HEK293 (cell line): ENCODE measurements around the gene CSRP1.

Source experiments
- CTCF ChIA-PET: fragments of 350-600 bp; formaldehyde crosslinking; extraction: SDS; loops from one replicate; lab custom pipeline; 2021; ENCODE audit warnings: antibody characterized with exemption; lab: Yijun Ruan, JAX
- POLR2A ChIA-PET: fragments of 300-600 bp; formaldehyde crosslinking; extraction: SDS; loops from one replicate; lab custom pipeline; 2020; ENCODE audit warnings: antibody characterized with exemption, inconsistent platforms; lab: Yijun Ruan, JAX
- H3K27ac ChIP-seq: fragments of 200-500 bp; sonication (Bioruptor generic); 2 replicates; pipeline ENCODE4 v1.5.1; 2014; ENCODE audit warnings: low read depth, low read length, control low read depth, inconsistent platforms; ENCODE audit errors: extremely low read depth
- H3K36me3 ChIP-seq, 2 experiments: fragments of 200-500 bp in 1 of 2; sonication (Bioruptor generic) in 1 of 2; 1 replicate in 1 of 2; 2 replicates in 1 of 2; pipeline ENCODE4 v1.5.1; 2014 to 2017; ENCODE audit warnings: inconsistent platforms in 2 of 2, low read length in 2 of 2; ENCODE audit not compliant: control insufficient read depth in 2 of 2, insufficient read depth in 1 of 2
- H3K4me1 ChIP-seq: fragments of 200-500 bp; sonication (Bioruptor generic); 2 replicates; pipeline ENCODE4 v1.5.1; 2014; ENCODE audit warnings: mild to moderate bottlenecking, low read length, inconsistent platforms; ENCODE audit not compliant: control insufficient read depth, insufficient read depth
- H3K4me3 ChIP-seq: 2 replicates; pipeline ENCODE4 v1.5.1; 2011; ENCODE audit warnings: low read depth, mild to moderate bottlenecking, control low read depth, low read length, moderate library complexity
- H3K9me3 ChIP-seq: fragments of 200-500 bp; sonication (Bioruptor generic); 2 replicates; pipeline ENCODE4 v1.5.1; 2014; ENCODE audit warnings: low read depth, low read length, inconsistent platforms; ENCODE audit not compliant: control insufficient read depth, insufficient read depth
- BCL11A ChIP-seq: fragments of 450-650 bp; formaldehyde crosslinking; IDR thresholded peaks from 2 replicates; pipeline ENCODE4 v1.5.1; 2016; ENCODE audit warnings: low read depth, missing biosample characterization, missing genetic modification characterization
- KLF10 ChIP-seq: fragments of 450-650 bp; IDR thresholded peaks from 2 replicates; pipeline ENCODE4 v1.5.1; 2018; ENCODE audit warnings: missing biosample characterization, mild to moderate bottlenecking, missing genetic modification characterization
- KLF16 ChIP-seq: fragments of 450-650 bp; formaldehyde crosslinking; IDR thresholded peaks from 2 replicates; pipeline ENCODE4 v1.5.1; 2017; ENCODE audit warnings: missing biosample characterization, missing genetic modification characterization
- PBX3 ChIP-seq: sonication (generic); formaldehyde crosslinking; IDR thresholded peaks from 2 replicates; pipeline ENCODE4 v1.8.1; 2022; ENCODE audit warnings: mild to moderate bottlenecking, moderate library complexity, missing genetic modification reagents
- TRIM28 ChIP-seq: IDR thresholded peaks from 2 replicates; pipeline ENCODE4 v1.6.1; 2011; ENCODE audit warnings: low read length, control low read depth, borderline replicate concordance
- ZBTB44 ChIP-seq: fragments of 450-650 bp; IDR thresholded peaks from 2 replicates; pipeline ENCODE4 v1.5.1; 2018; ENCODE audit warnings: missing biosample characterization, mild to moderate bottlenecking, missing genetic modification characterization
- ZFP3 ChIP-seq: fragments of 450-650 bp; formaldehyde crosslinking; IDR thresholded peaks from 2 replicates; pipeline ENCODE4 v1.5.1; 2016; ENCODE audit warnings: low read depth, missing biosample characterization, missing genetic modification characterization
- ZNF157 ChIP-seq: fragments of 450-650 bp; formaldehyde crosslinking; IDR thresholded peaks from 2 replicates; pipeline ENCODE4 v1.5.1; 2016; ENCODE audit warnings: missing biosample characterization, missing genetic modification characterization
- ZNF175 ChIP-seq: fragments of 450-650 bp; formaldehyde crosslinking; IDR thresholded peaks from 2 replicates; pipeline ENCODE4 v1.5.1; 2016; ENCODE audit warnings: missing biosample characterization, missing genetic modification characterization
- ZNF18 ChIP-seq: fragments of 450-650 bp; formaldehyde crosslinking; IDR thresholded peaks from 2 replicates; pipeline ENCODE4 v1.5.1; 2016; ENCODE audit warnings: missing biosample characterization, missing genetic modification characterization
- ZNF274 ChIP-seq, 2 experiments: fragments of 200-500 bp in 1 of 2; fragments of 450-650 bp in 1 of 2; sonication (Bioruptor generic) in 1 of 2; formaldehyde crosslinking in 1 of 2; IDR thresholded peaks; 2 replicates each; pipeline versions ENCODE4 v1.5.1 to v1.6.1; 2014 to 2016; ENCODE audit warnings: borderline replicate concordance in 1 of 2, inconsistent platforms in 1 of 2, low read length in 1 of 2, missing biosample characterization in 1 of 2, missing genetic modification characterization in 1 of 2
- ZNF404 ChIP-seq: fragments of 450-650 bp; formaldehyde crosslinking; IDR thresholded peaks from 2 replicates; pipeline ENCODE4 v1.5.1; 2017; ENCODE audit warnings: missing biosample characterization, missing genetic modification characterization
- ZNF501 ChIP-seq: fragments of 450-650 bp; formaldehyde crosslinking; IDR thresholded peaks from 2 replicates; pipeline ENCODE4 v1.5.1; 2016; ENCODE audit warnings: missing biosample characterization, missing genetic modification characterization
- ZNF624 ChIP-seq: fragments of 450-650 bp; formaldehyde crosslinking; IDR thresholded peaks from 2 replicates; pipeline ENCODE4 v1.5.1; 2017; ENCODE audit warnings: missing biosample characterization, missing genetic modification characterization
- ZNF658 ChIP-seq: fragments of 450-650 bp; formaldehyde crosslinking; IDR thresholded peaks from 2 replicates; pipeline ENCODE4; 2016; ENCODE audit warnings: missing biosample characterization, missing genetic modification characterization
- ZNF664 ChIP-seq: fragments of 450-650 bp; formaldehyde crosslinking; IDR thresholded peaks from 2 replicates; pipeline ENCODE4 v1.5.1; 2016; ENCODE audit warnings: missing biosample characterization, missing genetic modification characterization
- ZNF791 ChIP-seq: fragments of 450-650 bp; formaldehyde crosslinking; IDR thresholded peaks from 2 replicates; pipeline ENCODE4 v1.5.1; 2016; ENCODE audit warnings: missing biosample characterization, missing genetic modification characterization
- TF ChIP-seq, protein P1 (sequence below): fragments of 450-650 bp; formaldehyde crosslinking; IDR thresholded peaks from 2 replicates; pipeline ENCODE4 v1.5.1; 2016; ENCODE audit warnings: missing biosample characterization, missing genetic modification characterization, borderline replicate concordance
- TF ChIP-seq, protein P2 (sequence below): fragments of 450-650 bp; IDR thresholded peaks from 2 replicates; pipeline ENCODE4 v1.5.1; 2018; ENCODE audit warnings: missing biosample characterization, missing genetic modification characterization

The CSRP1 gene

GRCh38 chr1:201499191-201499590 lies 7.7 kb downstream of the CSRP1 start (continued):
- TF ChIP-seq, protein P1, sequence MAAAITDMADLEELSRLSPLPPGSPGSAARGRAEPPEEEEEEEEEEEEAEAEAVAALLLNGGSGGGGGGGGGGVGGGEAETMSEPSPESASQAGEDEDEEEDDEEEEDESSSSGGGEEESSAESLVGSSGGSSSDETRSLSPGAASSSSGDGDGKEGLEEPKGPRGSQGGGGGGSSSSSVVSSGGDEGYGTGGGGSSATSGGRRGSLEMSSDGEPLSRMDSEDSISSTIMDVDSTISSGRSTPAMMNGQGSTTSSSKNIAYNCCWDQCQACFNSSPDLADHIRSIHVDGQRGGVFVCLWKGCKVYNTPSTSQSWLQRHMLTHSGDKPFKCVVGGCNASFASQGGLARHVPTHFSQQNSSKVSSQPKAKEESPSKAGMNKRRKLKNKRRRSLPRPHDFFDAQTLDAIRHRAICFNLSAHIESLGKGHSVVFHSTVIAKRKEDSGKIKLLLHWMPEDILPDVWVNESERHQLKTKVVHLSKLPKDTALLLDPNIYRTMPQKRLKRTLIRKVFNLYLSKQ (tag by site-specific recombination): no peak
- no peak for TF ChIP-seq ZNF18 (tag by site-specific recombination)

GRCh38 chr1:201498621-201499020 lies 8.3 kb downstream of the CSRP1 start:
- no peaks in the 10 kb centered on the region; the same call in none of the 2 replicates for H3K4me1 ChIP-seq

DNA sequence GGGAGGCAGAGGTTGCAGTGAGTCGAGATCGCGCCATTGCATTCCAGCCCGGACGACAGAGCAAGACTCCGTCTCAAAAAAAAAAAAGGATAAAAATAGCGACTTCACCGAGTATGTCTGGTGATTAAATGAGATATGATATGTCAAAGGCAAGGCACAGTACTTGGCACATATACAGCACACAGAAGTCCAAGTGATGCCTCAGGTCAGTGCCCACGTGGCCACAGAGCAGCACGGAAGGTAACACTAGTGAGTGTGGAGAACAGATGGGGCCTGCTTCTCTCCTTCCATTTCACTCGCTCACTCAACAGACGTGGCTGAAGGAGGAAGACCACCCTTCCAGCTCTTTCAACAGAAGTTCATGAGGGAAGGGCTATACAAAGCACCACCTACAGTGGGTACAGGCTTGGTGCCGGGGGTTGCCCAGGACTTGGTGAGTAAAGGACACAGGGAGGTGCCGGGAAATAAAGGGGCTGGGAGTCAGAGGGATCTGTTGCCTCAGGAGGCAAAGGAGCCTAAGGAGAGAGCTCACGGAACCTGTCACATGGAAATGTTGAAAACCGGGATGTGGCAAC lies 8.9 kb downstream of the CSRP1 start:
- POLR2A ChIA-PET: interaction anchor here (0.6 to 1.1 kb wide), 3 partner anchors 9 to 50 kb away, joined by 3 to 4 read pairs (median 3); partner anchors contain the start of gene CSRP1
- H3K4me1 ChIP-seq: no peaks in the 10 kb centered on the region; the same call in 1 of the 2 replicates
- no peaks in the 10 kb centered on the region for H3K36me3 ChIP-seq

More at GRCh38 chr1:201498621-201499020, 8.3 kb downstream of the CSRP1 start:
- H3K36me3 ChIP-seq: no peaks in the 10 kb centered on the region
- CTCF ChIA-PET: interaction anchor here (1.1 to 4.8 kb wide), 4 partner anchors 14 to 50 kb away, joined by 3 to 38 read pairs (median 13); no protein-coding TSS in a partner anchor
- H3K27ac ChIP-seq: no peak overlapping the region
- H3K4me3 ChIP-seq: no peak overlapping the region
- POLR2A ChIA-PET: interaction anchor here (0.6 to 1.0 kb wide), 4 partner anchors 9 to 50 kb away, joined by 3 to 4 read pairs (median 3); no protein-coding TSS in a partner anchor
- H3K9me3 ChIP-seq: no peaks in the 10 kb centered on the region
- TF ChIP-seq ZBTB44 (tag by site-specific recombination) (no peak), ZNF791 (no peak), TRIM28 (no peak), KLF16 (tag by site-specific recombination) (no peak), ZNF274 (IDR thresholded peaks at IDR 0.05; ENCODE audit: low read length) (no peak), ZNF274 (tag by site-specific recombination; IDR thresholded peaks at IDR 0.05; ENCODE audit: borderline replicate concordance) (no peak), ZNF624 (tag by site-specific recombination) (no peak), PBX3 (no peak), ZNF658 (tag by site-specific recombination) (no peak), ZNF157 (tag by site-specific recombination) (no peak), ZNF501 (tag by site-specific recombination) (no peak), ZNF175 (no peak), ZFP3 (tag by site-specific recombination) (no peak), KLF10 (no peak), ZNF404 (tag by site-specific recombination) (no peak)
- TF ChIP-seq, protein P2, sequence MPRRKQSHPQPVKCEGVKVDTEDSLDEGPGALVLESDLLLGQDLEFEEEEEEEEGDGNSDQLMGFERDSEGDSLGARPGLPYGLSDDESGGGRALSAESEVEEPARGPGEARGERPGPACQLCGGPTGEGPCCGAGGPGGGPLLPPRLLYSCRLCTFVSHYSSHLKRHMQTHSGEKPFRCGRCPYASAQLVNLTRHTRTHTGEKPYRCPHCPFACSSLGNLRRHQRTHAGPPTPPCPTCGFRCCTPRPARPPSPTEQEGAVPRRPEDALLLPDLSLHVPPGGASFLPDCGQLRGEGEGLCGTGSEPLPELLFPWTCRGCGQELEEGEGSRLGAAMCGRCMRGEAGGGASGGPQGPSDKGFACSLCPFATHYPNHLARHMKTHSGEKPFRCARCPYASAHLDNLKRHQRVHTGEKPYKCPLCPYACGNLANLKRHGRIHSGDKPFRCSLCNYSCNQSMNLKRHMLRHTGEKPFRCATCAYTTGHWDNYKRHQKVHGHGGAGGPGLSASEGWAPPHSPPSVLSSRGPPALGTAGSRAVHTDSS (tag by site-specific recombination): no peak

More for the DNA sequence above, 8.9 kb downstream of the CSRP1 start:
- H3K4me3 ChIP-seq: no peak overlapping the region
- H3K9me3 ChIP-seq: no peaks in the 10 kb centered on the region
- TF ChIP-seq ZNF664: peak; percentile 86
- TF ChIP-seq BCL11A: no peak
- TF ChIP-seq, all 188 proteins: peak for 1
- H3K27ac ChIP-seq: no peak overlapping the region
- CTCF ChIA-PET: interaction anchor here (0.9 to 4.8 kb wide), 3 partner anchors 10 to 16 kb away, joined by 5 to 38 read pairs (median 21); no protein-coding TSS in a partner anchor
